Measurements from ENCODE around the gene NDUFB8.

DNA sequence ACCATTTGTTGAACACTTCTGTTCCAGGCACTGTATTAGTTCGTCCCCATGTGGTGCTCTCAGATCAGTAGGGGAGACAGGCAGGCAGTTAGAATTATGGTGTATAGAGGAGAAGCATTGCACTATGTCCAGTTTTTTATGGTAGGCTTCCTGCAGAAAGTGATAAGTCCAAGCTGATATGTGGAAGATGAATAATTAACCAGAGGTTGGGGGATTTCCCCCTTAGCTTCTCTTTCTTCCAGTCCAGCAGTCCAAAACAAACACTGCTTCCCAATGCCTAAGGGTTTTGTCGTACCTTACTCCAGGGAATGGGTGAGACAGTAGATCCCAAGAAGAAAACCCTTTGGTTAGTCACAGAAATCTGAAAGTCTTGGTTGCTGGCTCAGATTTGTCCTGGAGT lies 25.2 kb upstream of the NDUFB8 start:
- no peak for TF ChIP-seq POLR2A (IDR thresholded peaks at IDR 0.05)
- TF ChIP-seq, protein P1, sequence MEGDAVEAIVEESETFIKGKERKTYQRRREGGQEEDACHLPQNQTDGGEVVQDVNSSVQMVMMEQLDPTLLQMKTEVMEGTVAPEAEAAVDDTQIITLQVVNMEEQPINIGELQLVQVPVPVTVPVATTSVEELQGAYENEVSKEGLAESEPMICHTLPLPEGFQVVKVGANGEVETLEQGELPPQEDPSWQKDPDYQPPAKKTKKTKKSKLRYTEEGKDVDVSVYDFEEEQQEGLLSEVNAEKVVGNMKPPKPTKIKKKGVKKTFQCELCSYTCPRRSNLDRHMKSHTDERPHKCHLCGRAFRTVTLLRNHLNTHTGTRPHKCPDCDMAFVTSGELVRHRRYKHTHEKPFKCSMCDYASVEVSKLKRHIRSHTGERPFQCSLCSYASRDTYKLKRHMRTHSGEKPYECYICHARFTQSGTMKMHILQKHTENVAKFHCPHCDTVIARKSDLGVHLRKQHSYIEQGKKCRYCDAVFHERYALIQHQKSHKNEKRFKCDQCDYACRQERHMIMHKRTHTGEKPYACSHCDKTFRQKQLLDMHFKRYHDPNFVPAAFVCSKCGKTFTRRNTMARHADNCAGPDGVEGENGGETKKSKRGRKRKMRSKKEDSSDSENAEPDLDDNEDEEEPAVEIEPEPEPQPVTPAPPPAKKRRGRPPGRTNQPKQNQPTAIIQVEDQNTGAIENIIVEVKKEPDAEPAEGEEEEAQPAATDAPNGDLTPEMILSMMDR (IDR thresholded peaks at IDR 0.05), result no peak
